Skeletal muscle cell (primary cell): ENCODE data around the gene EMILIN1.
"Not testable (repeated sequence)": the region's sequence is repeated elsewhere in the genome, so short reads cannot be mapped to it uniquely, and the experiment has no call there.

Experiments
- DNase-seq: peaks from one replicate; pipeline ENCODE4 v3.0.0-alpha.2; 2010; ENCODE audit warnings: low read depth
- H3K4me3 ChIP-seq: 2 replicates; pipeline ENCODE4 v1.5.1; 2011; ENCODE audit warnings: low read depth, mild to moderate bottlenecking, control low read depth, low read length, moderate library complexity

Gene EMILIN1

GRCh38 chr2:27075566-27075871, 2.9 kb upstream of the EMILIN1 start:
- not testable (repeated sequence) for DNase-seq, H3K4me3 ChIP-seq

GRCh38 chr2:27076323-27076722, 2.1 kb upstream of the EMILIN1 start:
- H3K4me3 ChIP-seq = no peak overlapping the region
- no peak for DNase-seq

- DNase-seq = no peak
- no peak overlapping the region for H3K4me3 ChIP-seq
These were observed 1.2 kb upstream of the EMILIN1 start for GRCh38 chr2:27077231-27077630.

GRCh38 chr2:27079233-27080139, 1.1 kb downstream of the EMILIN1 start:
- no peak for DNase-seq
- H3K4me3 ChIP-seq = peak overlapping the region; percentile 84

- H3K4me3 ChIP-seq = peak overlapping the region; percentile 84
These were observed 1.7 kb downstream of the EMILIN1 start for GRCh38 chr2:27080140-27080469.

GRCh38 chr2:27080603-27080936, 2.2 kb downstream of the EMILIN1 start:
- no peak for DNase-seq
- peak overlapping the region; percentile 84 for H3K4me3 ChIP-seq

More at GRCh38 chr2:27080140-27080469, 1.7 kb downstream of the EMILIN1 start:
- DNase-seq = no peak

GRCh38 chr2:27081984-27082772, 3.8 kb downstream of the EMILIN1 start:
- H3K4me3 ChIP-seq = no peak overlapping the region
- DNase-seq = no peak

GRCh38 chr2:27082773-27083409, 4.5 kb downstream of the EMILIN1 start:
- no peak for DNase-seq
- no peak overlapping the region for H3K4me3 ChIP-seq

GRCh38 chr2:27083410-27084296, 5.2 kb downstream of the EMILIN1 start:
- DNase-seq = no peak

GRCh38 chr2:27084297-27085061, 6.1 kb downstream of the EMILIN1 start:
- no peak overlapping the region for H3K4me3 ChIP-seq
- DNase-seq = no peak

More at GRCh38 chr2:27083410-27084296, 5.2 kb downstream of the EMILIN1 start:
- H3K4me3 ChIP-seq = no peak overlapping the region

GRCh38 chr2:27085062-27085672, 6.8 kb downstream of the EMILIN1 start:
- H3K4me3 ChIP-seq = peak overlapping the region; percentile 52
- DNase-seq = no peak

- DNase-seq = no peak
- peak overlapping the region; percentile 52 for H3K4me3 ChIP-seq
These were observed 7.3 kb downstream of the EMILIN1 start for GRCh38 chr2:27085673-27086089.

- peak overlapping the region; percentile 52 for H3K4me3 ChIP-seq
- peak; percentile 66 for DNase-seq
These were observed 7.8 kb downstream of the EMILIN1 start for GRCh38 chr2:27086090-27086723.

GRCh38 chr2:27086724-27087593, 8.5 kb downstream of the EMILIN1 start, which contains the start of gene KHK:
TSS of gene KHK (plus strand) at chr2:27086772. CDS start at chr2:27087260, 488 bp downstream.
- H3K4me3 ChIP-seq = peak within 1 kb of the TSS; percentile 52
- no peak for DNase-seq

- DNase-seq = no peak
- no peak overlapping the region for H3K4me3 ChIP-seq
These were observed 9.5 kb downstream of the EMILIN1 start for GRCh38 chr2:27087823-27088410.

GRCh38 chr2:27088634-27089033, 10.2 kb downstream of the EMILIN1 start:
- H3K4me3 ChIP-seq = no peak overlapping the region
- no peak for DNase-seq
